Activated T-cell treated with anti-CD3 and anti-CD28 coated beads, Interleukin-2, amount 50 U/mL, for 72 hours (primary cell): ENCODE results near the gene UBE2J2. TPM values are rescaled to one million over a fixed set of nuclear protein-coding genes. Genes with fewer than 3 reads are reported as not detected.
A peak's percentile ranks its signal among the peaks of the same experiment; 100 is the strongest.

Source experiments
- ATAC-seq, 2 donors: fragments of 150-1000 bp; cut with Tn5 transposase; replicated peaks in 1 of 2; 2 replicates each; pipeline ENCODE4 v1.10.0; 2021; ENCODE audit warnings: moderate library complexity in 2 of 2, mild to moderate bottlenecking in 1 of 2
- DNase-seq, 2 donors: peaks; one replicate each; pipeline ENCODE4 v3.0.0; 2021 to 2022; ENCODE audit warnings: mixed read lengths in 1 of 2
- H3K27ac Mint-ChIP-seq: one replicate; pipeline ENCODE4 v1.8.0; 2022; ENCODE audit warnings: mild to moderate bottlenecking, moderate library complexity, mixed read lengths
- H3K27me3 Mint-ChIP-seq: one replicate; pipeline ENCODE4 v1.8.0; 2022; ENCODE audit warnings: low read depth, mixed read lengths
- H3K36me3 Mint-ChIP-seq, 2 donors: one replicate each; pipeline ENCODE4 v1.8.0; 2022; ENCODE audit warnings: mixed read lengths in 2 of 2, mild to moderate bottlenecking in 1 of 2; ENCODE audit not compliant: insufficient read depth in 2 of 2
- H3K4me1 Mint-ChIP-seq: one replicate; pipeline ENCODE4 v1.8.0; 2022; ENCODE audit warnings: low read depth, mixed read lengths
- H3K4me3 Mint-ChIP-seq, 2 donors: one replicate each; pipeline ENCODE4 v1.8.0; 2022; ENCODE audit warnings: mild to moderate bottlenecking in 2 of 2, mixed read lengths in 2 of 2, moderate library complexity in 2 of 2
- H3K9me3 Mint-ChIP-seq, 2 donors: one replicate each; pipeline ENCODE4 v1.8.0; 2022; ENCODE audit warnings: mixed read lengths in 2 of 2
- total RNA-seq, 2 donors: library from RNA; stranded (reverse); gene quantifications; one replicate each; pipeline ENCODE4 v1.2.3, GENCODE V29; 2022

Gene UBE2J2
- total RNA-seq, 2 donors from 2014 or later, result 63.5 to 77.8 TPM

DNA sequence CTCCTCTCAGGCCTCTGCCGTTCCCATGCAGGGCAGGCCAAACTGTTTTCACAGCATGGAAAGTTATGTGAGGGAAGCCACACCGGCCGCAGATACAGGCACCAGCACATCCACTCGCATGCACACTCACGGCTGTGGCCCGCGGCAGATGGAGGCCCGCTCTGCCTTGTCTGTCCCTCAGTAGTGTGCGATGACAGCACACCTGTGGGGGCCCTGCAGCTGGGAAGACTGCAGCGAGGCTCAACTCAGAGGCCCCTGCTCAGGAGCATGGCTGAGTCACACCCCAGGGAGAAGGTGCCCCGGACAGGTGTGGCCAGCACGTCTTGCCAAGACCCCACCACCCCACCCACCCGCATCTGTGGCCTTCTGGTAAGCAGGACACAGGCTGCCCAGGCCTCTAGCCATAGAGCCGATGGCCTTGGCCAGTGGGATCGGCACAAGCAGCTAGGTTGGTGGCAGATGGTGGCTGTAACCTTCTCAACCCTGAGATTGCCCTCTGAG, 1.3 kb upstream of the UBE2J2 start:
- Mint-ChIP-seq H3K4me3 (peak overlapping the region; percentile 75 to 83), H3K4me1 (peaks cover 33% of the 10 kb centered on the region), H3K9me3 (no peaks in the 10 kb centered on the region), H3K27ac (no peak overlapping the region), H3K27me3 (no peaks in the 10 kb centered on the region), H3K36me3 (peaks cover 1 to 8% of the 10 kb centered on the region in 2 donors)
- ATAC-seq, result no peak
- DNase-seq, result no peak

DNA sequence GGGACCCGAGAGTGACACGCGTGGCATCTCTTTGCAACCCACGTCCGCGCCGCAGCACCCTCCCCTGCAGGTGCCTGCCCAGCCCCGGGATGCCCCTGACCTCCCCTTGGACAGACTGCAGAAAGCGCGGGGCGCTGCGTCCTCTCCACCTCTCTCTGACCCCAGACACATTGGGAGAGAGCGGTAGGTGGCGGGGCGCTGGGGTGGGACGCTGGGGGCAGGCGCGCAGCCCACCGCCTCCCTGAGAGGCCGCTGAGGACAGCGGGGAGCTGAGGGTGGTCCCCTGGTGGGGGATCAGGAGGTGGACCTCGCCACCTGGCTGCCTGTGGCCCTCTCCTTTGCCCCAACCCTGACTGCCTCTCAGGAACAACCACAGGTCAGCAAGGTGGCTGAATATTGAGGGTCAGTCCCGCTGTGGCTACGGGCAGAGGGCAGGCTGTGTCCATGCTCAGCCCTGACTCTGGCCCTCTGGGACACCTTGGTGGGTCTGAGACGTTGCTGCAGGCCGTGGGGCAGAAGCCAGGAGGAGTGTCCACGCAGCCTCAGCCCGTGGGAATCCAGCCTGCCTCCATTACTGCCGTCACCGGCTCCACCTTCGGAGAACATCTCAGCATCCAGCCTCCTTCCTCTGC, 761 bp upstream of the UBE2J2 start:
- Mint-ChIP-seq H3K9me3 (no peaks in the 10 kb centered on the region), H3K4me3 (peak overlapping the region; percentile 75 to 83), H3K27me3 (no peaks in the 10 kb centered on the region), H3K4me1 (peaks cover 36% of the 10 kb centered on the region), H3K36me3 (peaks cover 1 to 9% of the 10 kb centered on the region in 2 donors), H3K27ac (no peak overlapping the region)
- peak in 1 of 2 donors; percentile 27 for ATAC-seq
- DNase-seq, result no peak

DNA sequence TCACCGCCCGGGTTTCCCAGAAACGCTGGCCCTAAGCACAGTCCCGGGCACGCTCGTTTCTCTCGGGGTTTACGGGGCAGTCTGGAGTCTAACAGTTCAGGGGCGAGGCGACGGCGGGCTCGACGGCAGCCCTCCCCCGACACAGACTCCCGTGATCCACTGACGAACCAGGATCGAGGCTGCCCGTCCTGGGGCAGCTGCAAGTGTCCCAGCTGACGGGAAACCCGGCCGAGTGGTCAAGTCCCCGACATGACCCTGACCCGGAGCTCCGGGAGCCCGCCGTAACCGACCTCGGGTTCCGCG, 494 bp downstream of the UBE2J2 start:
- ATAC-seq (no peak), DNase-seq (no peak)
- no peaks in the 10 kb centered on the region for H3K9me3 Mint-ChIP-seq
- H3K4me3 Mint-ChIP-seq, result peak overlapping the region; percentile 85 to 88
- peaks cover 1 to 9% of the 10 kb centered on the region in 2 donors for H3K36me3 Mint-ChIP-seq
- H3K27ac Mint-ChIP-seq, result peak overlapping the region; percentile 63
- no peaks in the 10 kb centered on the region for H3K27me3 Mint-ChIP-seq
- peaks cover 36% of the 10 kb centered on the region for H3K4me1 Mint-ChIP-seq

DNA sequence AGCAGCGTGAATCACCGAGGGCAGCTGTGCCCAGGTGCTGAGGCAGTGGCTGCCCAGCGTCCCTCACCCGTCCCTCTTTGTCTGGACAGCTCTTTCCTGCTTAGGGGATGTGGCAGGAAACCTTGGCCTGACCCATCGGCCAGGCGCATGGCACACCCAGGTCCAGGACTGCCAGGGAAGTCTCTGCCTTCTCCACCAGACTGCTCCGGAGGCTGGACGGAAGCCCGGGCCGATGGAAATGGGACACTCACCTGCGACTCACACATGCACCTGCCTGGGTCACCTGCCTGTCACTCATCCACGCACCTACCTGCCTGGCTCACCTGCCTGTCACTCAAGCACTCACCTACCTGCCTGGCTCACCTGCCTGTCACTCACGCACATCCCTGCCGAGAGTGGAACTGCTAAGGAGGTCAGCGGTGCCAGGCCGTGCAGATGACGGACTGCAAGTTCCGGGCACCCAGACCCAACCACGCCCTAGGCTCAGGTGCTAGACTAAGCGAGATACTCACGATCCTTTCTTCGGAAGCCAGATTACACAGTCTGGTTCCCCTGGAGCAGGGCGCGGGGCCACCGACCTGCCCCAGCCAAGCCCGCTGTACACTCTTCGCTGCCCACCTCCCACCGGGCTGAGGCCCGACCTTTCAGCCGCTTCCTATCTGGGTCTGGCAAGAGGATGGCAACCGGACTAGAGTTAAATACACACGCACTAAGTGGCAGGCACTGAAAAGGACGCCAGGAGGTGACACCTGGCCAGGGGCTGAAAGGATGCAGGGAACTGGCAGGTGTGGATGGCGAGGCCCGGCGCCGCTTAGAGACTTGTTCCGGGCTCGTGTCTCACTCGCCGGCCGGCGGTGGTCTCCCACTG, 1.1 kb downstream of the UBE2J2 start:
- ATAC-seq (no peak), DNase-seq (peak in 1 of 2 donors; percentile 25)
- Mint-ChIP-seq H3K4me3 (peak overlapping the region; percentile 85 to 88), H3K36me3 (peaks cover 1 to 9% of the 10 kb centered on the region in 2 donors), H3K27ac (peak overlapping the region; percentile 63), H3K9me3 (no peaks in the 10 kb centered on the region), H3K4me1 (peaks cover 36% of the 10 kb centered on the region), H3K27me3 (no peaks in the 10 kb centered on the region)

DNA sequence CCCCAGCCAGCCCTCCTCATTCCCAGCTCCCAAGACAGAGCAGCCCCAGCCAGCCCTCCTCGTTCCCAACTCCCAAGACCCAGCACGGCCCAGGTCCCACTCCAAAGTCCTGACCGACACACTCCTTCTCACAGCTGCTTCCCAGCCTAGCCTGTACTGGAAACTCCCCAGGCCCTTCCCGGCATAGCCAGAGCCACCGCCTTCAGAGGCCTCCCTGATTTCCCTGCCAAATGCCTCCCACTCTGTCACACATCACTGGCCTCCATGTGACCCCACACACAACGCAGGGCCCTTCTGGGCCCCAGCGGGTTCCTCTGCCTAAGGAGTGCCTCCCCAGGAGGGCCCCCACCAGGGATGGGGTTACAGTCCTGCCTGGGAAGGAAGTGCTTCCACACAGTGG, 2.8 kb downstream of the UBE2J2 start:
- Mint-ChIP-seq H3K4me1 (peaks cover 46% of the 10 kb centered on the region), H3K27ac (peak overlapping the region; percentile 90), H3K9me3 (no peaks in the 10 kb centered on the region), H3K4me3 (peak overlapping the region; percentile 68 to 88), H3K36me3 (peaks cover 1 to 15% of the 10 kb centered on the region in 2 donors), H3K27me3 (no peaks in the 10 kb centered on the region)
- no peak for ATAC-seq
- DNase-seq, result no peak

DNA sequence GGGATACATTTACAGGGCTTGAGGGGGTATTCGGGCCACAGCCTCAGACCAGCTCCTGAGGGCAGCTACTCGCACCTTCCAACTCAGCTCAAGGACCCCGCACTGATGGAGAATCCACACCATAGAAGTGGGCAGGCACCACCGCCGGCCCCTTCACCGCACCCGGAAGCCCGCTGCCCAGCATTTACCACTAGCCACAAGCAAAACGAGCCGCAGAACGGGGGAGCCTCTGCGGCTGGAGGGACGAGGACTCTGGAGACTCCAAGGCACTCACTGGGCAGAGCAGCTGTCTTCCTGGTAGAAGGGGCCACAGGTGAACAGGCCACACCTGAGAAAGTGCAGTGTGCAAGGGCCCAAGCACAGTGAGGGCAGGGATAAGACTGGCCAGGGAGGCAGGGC, 5.4 kb downstream of the UBE2J2 start:
- H3K9me3 Mint-ChIP-seq, result no peaks in the 10 kb centered on the region
- H3K4me1 Mint-ChIP-seq, result peaks cover 42% of the 10 kb centered on the region
- H3K27me3 Mint-ChIP-seq, result no peaks in the 10 kb centered on the region
- DNase-seq, result no peak
- H3K4me3 Mint-ChIP-seq, result no peak overlapping the region
- H3K36me3 Mint-ChIP-seq, result peaks cover 1 to 18% of the 10 kb centered on the region in 2 donors
- no peak overlapping the region for H3K27ac Mint-ChIP-seq
- no peak for ATAC-seq

DNA sequence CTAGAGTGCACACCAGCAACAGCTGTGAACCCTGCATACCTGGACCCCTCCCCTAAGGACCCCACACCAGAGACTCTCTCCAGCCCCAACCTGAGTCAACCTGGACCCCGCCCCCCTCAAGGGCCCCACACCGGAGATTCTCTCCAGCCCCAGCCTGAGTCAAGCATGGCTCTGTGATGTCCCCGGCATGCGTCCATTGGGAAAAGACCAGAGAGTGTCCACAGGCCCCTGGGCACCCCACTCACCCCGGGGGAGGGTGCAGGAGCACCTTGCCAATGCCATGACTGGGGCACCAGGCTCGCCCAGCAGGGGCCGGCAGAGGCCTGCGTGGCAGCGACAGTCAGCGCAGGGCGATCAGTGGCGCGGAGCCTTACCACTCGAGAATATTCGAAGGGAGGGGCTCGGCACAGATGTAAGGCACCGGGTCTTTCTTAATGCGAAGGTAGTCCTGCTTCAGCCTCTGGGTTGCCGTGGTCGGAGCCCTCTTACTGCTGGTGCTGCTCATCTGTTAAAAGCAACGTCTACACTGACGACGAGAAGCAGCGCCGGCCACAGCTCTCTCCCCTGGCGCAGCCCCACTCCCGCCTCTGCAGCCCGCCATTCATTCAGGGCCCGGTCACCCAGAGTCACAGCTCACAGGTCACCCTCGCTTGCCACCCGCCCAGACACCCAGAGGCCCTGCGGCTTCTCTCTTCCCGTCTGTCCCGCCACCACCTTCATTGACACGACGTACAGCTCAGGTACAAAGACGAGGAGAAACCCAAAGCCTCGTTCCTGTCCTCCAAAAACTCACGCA, 6.0 kb downstream of the UBE2J2 start:
- ATAC-seq, result no peak

DNA sequence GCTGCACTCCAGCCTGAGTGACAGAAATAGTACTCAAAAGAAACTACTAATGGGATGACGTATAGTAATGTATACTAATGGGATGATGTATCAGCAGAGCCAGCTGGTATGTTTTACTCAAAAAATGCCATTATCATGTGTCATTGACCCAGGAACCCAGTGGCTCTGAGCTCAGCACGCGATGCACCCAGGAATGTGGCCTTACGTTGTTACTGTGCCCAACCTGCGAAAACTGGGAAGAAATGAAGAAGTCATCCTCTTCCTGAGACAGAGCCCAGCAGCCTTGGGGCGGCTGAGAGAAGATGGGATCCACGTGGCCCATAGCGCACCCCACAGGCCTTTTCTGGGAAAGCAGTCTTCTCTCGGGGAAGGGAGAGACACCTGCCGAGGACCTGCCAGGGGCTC, 8.8 kb downstream of the UBE2J2 start:
- Mint-ChIP-seq H3K27me3 (no peaks in the 10 kb centered on the region), H3K9me3 (no peaks in the 10 kb centered on the region), H3K4me3 (no peak overlapping the region), H3K4me1 (peaks cover 13% of the 10 kb centered on the region), H3K36me3 (peaks cover 0 to 13% of the 10 kb centered on the region in 2 donors), H3K27ac (no peak overlapping the region)
- ATAC-seq, result peak; percentile 22 to 43
- no peak for DNase-seq

More for the DNA sequence above, 6.0 kb downstream of the UBE2J2 start:
- Mint-ChIP-seq H3K9me3 (no peaks in the 10 kb centered on the region), H3K36me3 (peaks cover 1 to 18% of the 10 kb centered on the region in 2 donors), H3K27ac (no peak overlapping the region), H3K4me1 (peaks cover 41% of the 10 kb centered on the region), H3K27me3 (no peaks in the 10 kb centered on the region), H3K4me3 (no peak overlapping the region)
- no peak for DNase-seq

DNA sequence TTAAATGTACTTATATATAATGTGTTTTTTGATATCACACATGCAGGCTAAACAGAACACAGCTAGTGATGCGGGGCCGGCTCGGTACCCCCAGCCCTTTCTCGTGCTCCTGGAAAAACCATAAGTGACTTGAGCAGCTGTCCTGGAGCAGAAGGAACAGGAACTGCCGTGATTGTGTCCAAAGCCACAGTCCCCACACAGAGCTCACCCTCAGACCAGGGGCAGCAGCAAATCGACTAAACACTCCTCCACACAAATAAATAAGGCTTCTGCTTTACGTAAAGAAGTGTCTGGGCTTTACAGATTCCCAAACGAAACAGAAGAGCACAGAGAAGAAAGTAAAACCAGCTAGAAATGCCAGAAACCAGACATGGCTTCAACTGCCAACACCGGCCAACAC, 9.6 kb downstream of the UBE2J2 start:
- no peaks in the 10 kb centered on the region for H3K9me3 Mint-ChIP-seq
- H3K4me3 Mint-ChIP-seq, result no peak overlapping the region
- H3K27ac Mint-ChIP-seq, result no peak overlapping the region
- peaks cover 0 to 18% of the 10 kb centered on the region in 2 donors for H3K36me3 Mint-ChIP-seq
- H3K4me1 Mint-ChIP-seq, result peaks cover 11% of the 10 kb centered on the region
- H3K27me3 Mint-ChIP-seq, result no peaks in the 10 kb centered on the region
- ATAC-seq, result no peak
- no peak for DNase-seq

DNA sequence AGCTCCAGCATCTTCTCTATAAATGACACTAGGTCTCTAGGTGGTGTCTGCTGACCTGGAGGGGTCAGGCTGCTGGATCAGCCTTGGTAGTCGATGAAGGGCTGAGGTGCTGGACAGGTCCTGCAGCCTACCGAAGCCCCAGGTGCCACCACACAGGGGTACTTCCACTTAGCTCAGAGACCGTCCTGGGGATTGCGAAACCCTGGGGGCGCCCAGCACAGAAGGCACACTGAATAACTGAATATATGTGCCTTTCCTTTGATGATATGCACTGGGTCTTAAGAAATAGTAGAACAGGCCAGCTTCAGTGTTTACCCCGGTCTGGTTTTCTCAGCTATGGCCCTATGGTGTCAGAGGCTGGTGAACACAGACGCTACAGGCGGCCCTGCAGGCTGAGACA, 10.9 kb downstream of the UBE2J2 start:
- no peak overlapping the region for H3K27ac Mint-ChIP-seq
- no peaks in the 10 kb centered on the region for H3K27me3 Mint-ChIP-seq
- ATAC-seq (no peak), DNase-seq (no peak)
- peaks cover 0 to 19% of the 10 kb centered on the region in 2 donors for H3K36me3 Mint-ChIP-seq
- H3K4me1 Mint-ChIP-seq, result peaks cover 11% of the 10 kb centered on the region
- no peaks in the 10 kb centered on the region for H3K9me3 Mint-ChIP-seq
- no peak overlapping the region for H3K4me3 Mint-ChIP-seq

DNA sequence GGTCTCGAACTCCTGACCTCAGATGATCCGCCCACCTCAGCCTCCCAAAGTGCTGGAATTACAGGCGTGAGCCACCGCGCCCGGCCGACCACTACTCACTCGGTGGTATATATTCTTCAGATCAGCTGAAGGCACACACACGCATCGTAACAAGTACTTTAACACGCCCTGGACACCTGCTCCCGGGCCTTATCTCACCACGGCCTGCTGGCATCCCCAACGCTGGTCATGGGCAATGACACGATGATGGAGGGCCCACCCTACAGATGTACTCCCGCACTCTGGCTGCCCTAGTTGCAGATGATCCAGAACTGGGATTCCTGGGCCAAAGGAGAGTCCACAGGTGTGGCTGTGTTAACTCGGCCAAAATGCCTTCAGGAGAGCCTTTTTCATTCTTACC, 11.6 kb downstream of the UBE2J2 start:
- Mint-ChIP-seq H3K27ac (no peak overlapping the region), H3K4me1 (peaks cover 7% of the 10 kb centered on the region), H3K9me3 (no peaks in the 10 kb centered on the region), H3K27me3 (no peaks in the 10 kb centered on the region), H3K4me3 (no peak overlapping the region), H3K36me3 (peaks cover 0 to 19% of the 10 kb centered on the region in 2 donors)
- no peak for DNase-seq
- no peak for ATAC-seq

DNA sequence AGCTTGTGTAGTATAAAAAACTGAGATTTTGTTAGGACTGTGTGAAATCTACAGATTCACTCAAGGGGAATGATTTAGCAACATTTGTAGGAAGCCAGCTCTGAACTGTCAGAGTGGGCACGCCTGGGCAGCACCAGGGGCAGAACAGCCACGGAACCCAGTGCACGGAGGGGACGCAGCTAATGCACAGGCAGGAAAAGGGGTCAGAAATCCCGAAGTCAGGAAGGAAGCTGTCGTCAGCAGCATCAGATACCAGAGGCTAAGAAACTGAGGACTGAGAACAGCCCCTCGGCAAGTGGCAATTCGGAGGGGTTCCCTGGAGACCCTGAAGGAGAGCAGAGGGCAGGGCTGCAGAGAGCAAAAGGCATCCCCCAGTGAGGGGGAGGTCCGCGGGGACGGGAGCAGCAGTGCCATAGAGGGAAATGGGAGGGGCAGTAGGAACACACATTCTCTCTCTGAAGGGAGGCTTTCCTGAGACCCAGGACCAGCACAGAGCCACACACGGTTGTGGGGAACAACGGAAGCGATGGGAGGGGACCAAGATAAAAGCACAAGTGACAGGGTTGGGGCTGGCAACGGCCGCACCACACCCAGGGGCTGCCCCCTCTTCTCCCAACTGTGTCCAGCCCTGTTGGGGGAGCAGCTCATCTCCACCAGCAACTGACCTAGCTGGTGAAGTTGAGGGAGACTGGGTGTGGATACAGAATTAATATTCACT, 12.7 kb downstream of the UBE2J2 start:
- Mint-ChIP-seq H3K4me3 (no peak overlapping the region), H3K27me3 (no peaks in the 10 kb centered on the region), H3K36me3 (peaks cover 0 to 21% of the 10 kb centered on the region in 2 donors), H3K27ac (peak overlapping the region; percentile 34), H3K4me1 (peaks cover 3% of the 10 kb centered on the region), H3K9me3 (no peaks in the 10 kb centered on the region)
- DNase-seq, result no peak
- no peak for ATAC-seq
